SKM-1 treated with dmso at 0.1 percent for 144 hours (cell line): ENCODE data around the gene SPDYE4.

Experiments
- DNase-seq: peaks from one replicate; lab custom pipeline; 2025; ENCODE audit not compliant: unreplicated experiment; lab: John Stamatoyannopoulos, UW

The SPDYE4 gene

DNA sequence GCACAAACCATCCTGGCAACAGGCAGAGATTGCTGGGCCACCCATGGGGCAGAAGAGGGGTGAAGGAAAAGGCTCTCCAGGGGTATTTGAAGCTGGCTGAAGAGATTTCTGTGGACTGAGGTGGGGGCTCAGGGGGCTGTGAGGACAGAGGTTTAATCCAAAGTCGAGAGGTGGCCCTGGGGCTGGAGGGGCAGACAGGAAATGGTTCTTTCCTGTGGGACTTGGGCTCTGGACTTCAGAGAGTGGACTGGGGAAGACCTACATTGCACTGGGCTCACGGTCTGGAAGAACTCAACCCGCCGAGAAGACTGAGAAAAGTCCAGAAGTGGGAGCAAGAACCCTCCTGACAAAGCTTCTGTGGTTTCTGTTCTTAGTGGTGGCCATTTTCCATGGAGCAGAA is 16.6 kb downstream of the SPDYE4 start:
- DNase-seq = no peak

DNA sequence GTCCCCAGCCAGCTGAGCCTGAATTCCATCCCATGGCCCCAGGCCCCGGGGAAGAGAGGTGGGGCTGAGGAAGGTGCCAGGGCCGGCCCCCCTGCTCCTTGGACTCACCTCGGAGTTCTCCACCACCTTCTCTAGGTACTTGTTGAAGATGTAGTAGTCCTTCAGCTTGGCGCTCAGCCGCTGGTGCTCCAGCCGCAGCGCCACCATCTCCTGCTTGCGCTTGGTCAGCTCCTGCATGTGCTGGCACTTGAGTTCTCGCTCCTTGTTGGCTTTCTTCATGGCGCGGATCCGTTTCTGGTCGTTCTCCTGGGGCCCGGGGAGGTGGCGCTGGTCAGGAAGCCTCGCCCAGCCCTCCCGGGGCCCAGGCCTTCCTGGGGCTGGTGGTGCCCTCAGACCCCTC is 17.0 kb downstream of the SPDYE4 start:
- DNase-seq = no peak

DNA sequence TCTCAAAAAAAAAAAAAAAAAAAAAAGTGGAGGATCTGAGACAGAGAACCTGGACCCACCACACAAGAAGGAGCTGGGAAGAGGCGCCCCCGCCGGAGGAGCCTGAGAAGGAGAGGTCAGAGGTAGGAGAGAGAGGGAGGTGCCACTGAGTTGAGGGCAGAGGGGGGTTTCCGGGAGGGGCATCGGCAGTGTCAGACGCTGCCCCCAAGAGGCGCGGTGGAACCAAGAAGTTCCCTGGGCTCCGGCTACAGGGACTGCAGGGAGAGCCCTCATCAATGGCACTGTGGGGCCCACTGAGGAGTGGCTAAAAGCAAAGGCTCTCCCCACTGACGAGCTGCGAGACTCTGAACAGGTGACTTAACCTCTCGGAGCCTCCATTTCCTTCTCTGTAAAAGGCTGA is 17.9 kb downstream of the SPDYE4 start:
- DNase-seq = no peak

DNA sequence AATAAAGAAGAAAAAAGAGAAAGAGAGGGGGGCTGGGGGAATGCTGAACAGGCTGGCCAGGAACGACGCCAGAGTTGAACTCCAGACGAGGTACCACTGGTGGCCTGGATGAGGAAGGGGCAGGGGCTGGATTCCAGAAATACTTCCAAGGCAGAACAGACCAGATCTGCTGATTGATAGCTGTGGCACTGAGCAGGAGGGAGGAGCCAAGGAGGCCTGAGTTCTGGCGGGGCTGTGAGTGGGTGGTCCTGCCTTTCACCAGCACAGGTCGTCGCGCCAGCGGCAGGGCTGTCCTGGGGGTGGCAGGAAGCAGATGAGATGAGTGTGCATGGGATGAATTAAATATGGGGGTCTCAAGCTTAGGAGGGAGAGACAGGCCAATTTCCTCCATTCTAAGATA is 19.2 kb downstream of the SPDYE4 start:
- no peak for DNase-seq

DNA sequence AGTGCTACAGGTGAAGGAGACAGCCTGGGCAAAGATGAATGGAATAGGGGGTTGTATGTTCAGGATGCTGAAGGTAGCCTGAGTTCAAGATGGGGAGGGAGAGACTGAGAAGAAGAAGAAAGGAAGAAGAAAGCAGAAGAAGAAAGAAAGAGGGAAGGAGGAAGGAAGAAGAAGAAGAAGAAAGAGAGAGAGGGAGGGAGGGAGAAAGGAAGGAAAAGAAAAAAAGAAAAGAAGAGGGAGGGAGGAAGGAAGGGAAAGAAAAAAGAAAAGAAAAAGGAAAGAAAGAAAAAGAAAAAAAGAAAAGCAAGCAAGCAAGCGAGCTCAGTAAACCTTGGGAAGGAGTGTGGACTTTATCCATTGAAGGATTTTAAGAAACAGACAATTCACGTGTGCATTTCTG is 21.6 kb downstream of the SPDYE4 start:
- no peak for DNase-seq

DNA sequence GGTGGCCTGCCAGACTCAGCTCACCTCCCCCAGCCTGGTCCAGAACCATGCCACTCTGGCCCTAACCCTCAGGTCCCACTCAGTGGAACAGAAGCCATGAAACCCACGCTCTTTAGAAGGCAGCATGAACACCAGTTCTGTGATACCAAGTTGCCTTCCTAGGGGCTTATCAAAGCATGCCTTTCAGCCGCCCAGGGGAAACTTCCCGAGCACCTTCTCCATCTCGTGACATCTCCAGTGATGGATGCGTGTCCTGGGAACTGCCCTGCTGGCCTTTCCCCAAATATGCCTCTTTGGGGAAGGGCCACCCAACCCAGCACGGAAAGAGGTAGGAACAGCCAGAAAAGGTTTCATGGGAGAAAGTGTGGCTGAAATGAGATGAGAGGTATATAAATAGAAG is 22.0 kb downstream of the SPDYE4 start:
- DNase-seq = no peak

DNA sequence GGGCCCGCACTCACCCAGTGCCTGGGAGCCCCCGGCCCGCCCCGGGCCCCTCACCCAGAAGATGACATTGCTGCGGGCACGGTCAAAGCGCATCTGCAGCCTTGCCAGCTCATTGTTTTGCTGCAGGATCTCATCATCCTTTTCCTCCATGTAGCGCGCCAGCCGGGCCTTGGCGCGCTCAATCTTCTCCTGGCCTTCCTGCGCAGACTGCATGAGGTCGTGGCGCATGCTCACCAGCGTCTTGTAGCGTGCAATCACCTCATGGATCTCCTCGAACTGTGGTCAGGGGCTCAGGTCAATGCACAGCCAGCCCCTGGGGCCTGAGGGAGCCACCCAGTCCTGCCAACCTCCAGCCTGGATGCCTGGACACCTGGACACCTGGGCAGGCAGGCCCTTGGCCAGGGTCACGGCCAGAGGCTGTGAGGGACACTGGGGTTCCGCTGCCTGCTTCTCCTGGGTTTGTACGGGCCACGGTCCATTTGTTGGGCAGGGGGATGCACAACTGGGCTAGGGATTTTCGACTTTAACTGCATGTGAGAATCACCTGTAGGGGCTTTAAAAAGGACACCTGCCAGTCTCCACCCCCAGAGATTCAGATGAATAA is 22.9 kb downstream of the SPDYE4 start:
- no peak for DNase-seq

DNA sequence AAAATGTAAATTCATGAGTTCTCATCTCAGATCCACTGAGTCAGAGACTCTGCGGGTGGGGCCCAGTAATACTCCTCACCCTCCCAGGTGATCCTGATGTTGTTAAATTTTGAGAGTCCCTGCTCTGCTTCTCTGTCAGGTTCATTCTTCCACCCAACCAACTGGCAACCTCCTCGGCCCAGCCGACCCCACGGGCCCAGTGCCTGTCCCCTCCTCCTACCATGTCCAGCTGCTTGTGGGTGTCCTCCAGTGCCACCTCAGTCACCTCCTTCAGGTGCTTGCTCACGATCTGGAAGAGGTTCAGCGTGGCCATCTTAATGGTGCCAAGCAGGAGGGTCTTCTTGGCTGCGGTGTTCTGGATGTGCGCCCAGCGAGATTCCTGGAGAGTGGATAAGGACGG is 23.5 kb downstream of the SPDYE4 start:
- no peak for DNase-seq

DNA sequence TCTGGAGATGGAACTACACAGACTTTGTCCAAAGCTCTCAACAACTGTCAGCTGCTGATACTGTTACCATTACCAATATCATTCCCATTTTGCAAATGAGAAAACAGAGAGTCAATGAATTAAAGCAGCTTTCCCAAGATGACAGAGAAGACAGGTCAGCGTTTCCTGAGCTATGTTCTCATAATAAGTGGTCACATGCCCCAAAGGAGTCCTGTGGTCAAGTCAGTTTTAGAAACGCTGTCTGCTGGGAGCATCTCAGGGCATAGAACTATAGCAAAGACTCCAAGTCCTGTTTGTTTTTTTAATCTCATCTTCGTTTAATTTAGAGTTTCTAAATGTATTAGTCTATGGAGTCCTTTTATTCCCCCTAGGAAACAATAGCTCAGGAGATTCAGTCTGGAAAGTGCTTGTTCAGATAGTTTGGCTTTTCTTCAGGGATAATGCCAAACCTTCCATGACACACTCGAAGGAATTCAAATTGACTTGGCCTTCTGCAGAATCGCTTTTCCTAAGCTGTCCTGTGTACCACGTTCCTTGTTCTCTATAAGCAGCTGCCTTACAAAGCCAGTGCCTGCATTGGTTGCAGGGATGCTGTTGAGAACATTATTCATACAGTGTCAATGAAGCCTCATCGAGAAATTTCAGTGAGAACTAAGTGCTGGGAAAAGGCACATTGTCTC is 25.8 kb downstream of the SPDYE4 start:
- DNase-seq = no peak

DNA sequence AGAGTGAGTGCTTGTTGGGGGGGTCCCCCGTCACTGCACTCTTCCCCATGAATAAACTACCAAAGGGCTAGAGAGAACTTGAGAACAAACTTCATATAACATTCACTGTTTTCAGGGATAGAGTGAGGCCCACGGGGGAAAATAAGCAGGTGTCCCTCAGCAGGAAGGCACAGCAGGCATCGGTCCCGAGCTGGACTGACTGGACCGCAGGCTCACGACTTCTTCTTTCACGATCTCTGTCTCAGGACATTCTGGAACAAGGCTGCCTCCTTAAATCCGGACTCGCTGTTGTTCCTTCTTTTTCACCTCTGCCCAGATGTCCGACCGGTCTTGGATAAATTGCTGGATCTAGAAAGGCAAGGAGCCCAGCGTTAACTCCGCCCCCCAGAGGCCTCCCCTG is 28.5 kb downstream of the SPDYE4 start:
- DNase-seq = no peak

DNA sequence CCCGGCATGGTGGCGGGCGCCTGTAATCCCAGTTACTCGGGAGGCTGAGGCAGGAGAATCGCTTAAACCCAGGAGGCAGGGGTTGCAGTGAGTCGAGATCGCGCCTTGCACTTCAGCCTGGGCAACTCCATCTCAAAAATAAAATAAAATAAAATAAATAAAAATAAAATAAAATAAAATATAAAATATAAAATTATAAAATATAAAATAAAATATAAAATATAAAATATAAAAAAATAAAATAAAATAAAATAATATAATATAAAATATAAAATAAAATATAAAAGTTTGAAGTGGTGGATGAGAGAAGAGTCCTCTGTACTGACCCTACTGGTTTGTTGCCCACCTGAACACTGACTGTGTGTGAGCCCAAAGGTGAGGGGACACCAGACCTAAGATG is 28.9 kb downstream of the SPDYE4 start:
- no peak for DNase-seq

DNA sequence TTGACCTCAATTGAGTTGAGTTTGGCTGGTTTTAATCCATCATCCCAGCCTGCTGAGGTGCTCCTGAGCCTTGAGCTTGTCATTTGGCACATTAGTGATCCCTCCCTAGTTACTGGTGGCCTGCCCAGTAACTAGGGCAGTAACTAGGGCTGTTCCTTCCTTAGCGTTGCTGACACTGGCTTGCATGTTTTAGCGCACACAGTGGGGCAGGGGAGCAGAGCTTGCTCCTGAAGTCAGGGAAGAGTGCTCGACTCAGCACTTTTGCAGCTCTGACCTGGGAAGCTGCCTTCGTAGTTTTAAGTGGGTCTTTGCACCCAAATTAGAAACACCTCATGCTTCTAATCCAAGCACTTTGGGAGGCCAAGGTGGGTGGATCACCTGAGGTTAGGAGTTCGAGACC is 29.4 kb downstream of the SPDYE4 start:
- DNase-seq = no peak

DNA sequence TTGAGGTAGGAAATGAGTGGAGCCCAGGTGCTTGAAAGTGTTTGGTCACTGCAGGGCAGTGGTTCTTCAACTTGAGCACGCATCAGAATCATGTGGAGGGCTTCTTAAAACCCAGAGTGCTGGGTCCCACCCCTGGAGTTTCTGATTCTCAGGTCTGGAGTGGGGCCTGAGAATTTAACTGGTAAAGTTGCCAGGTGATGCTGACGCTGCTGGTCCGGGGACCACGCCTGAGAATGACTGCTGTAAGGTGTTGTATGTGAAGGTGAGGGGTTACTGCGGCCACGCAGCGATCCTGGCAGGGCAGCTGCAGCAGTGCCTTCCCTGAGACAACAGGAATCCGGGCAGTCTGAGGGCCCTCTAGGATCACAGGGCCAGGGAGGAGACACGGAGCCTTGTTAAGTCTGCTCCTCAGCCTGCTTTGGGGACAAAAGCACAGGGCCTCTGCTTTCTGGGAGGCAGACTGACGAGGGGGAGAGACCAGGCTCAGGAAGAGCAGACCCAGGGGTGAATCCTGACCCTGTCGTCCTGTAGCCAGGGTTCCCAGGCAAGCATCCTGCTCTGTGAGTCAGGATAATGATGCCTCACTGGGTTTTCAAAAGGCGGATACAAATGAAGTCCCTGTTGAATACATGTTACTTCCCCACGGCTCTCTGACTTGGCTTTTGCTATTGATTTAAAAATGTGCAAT is 30.0 kb downstream of the SPDYE4 start:
- DNase-seq = no peak

DNA sequence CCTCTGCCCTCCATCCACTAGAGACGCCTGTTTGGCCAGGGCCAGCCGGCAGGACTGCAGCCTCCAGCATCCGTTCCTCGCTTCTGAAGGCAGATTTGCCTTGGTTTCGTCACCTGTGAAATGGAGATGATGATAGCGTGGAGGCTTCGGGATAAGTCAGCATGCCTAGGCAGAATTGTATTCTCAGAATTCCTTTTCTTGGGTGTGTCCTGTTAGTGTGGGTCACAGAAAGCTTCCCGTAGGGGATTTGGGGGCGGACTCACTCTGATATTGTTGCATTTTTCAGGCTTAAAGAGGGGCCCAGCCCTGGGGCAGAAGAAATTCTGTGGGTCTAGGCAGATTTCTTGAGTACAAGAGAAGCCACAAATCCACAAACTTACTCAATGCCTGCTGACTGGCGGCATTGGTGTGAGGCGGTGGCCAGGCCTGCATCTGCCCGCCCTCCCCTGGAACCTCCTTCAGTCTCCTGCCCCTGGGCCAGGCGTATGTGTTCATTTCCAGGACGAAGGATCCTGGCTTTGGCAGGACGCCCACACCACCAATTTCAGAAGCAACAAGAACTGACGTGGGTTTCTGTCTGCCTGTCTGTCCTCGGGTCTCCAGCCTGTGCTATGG is 31.3 kb downstream of the SPDYE4 start:
- DNase-seq = no peak

DNA sequence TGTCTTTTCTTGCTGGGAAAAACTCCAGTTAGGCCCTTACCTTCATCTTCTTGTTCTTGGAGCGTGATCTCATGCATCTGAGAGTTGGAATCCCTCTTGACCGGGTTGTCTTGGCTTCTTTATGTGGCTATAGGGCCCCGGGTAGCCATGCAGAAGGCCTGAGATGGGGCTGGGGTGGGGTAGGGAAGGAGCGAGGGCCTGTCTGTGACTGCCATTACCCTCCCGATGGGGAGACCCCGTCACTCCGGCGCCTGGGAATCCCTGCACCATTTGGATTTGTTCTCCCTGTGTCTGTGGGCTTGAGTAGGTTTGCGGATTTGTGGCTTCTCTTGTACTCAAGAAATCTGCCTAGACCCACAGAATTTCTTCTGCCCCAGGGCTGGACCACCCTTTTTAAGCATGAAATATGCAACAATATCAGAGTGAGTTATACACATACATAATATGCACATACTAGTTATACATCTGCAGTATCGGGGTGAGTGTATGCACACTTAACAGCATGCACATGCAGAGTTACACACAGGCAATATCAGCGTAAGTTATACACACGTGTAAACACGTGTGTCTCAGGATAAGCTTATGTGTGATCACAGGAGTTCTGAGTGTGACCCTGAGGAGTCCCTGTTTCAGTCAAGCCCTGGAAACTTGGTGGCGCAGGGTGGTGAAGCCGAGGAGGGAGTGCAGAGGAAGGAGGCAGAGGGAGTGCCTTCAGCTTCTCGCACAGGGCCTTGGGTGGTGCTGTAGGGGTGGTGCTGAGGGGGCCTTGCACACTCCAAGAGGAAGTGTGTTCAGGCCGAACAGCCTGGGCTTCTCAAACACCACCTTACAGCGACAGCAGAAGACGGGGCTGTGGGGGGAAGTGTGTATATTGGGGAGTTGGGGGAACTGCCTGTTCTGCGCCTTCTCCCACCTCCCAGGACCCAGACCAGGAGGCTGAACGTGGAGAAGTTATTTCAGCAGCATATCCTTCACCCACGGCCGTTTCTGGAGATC is 32.2 kb downstream of the SPDYE4 start:
- DNase-seq = no peak

DNA sequence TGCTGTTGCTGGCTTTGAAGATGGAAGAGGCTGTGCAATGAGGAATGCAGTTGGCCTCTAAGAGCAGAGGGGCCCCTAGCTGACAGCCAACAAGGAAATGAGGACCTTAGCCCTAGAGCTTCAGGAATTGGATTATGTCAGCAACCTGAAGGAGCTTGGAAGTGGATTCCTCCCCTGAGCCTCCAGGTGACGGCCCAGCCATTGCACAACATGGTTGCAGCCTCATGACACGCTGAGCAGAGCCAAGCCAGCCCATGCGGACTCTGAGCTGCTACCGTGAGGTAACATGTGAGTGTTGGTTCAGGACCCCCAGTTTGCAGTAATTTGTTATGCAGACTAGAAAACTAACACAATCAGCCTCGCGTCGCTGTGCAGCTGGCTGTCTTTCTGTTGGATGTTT is 33.9 kb downstream of the SPDYE4 start:
- DNase-seq = no peak

DNA sequence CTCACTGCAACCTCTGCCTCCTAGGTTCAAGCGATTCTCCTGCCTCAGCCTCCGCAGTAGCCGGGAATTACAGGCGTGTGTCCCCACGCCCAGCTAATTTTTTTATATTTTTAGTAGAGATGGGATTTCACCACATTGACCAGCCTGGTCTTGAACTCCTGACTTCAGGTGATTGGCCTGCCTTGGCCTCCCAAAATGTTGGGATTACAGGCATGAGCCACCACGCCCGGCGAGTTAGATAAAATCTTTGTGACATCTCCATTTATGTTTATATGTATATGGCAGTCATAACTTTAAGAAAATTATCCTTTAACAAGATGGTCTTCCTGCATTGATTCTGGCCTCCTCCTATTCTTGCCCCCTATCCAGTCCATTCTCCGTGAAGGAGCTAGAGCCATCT is 37.8 kb downstream of the SPDYE4 start:
- DNase-seq = no peak

DNA sequence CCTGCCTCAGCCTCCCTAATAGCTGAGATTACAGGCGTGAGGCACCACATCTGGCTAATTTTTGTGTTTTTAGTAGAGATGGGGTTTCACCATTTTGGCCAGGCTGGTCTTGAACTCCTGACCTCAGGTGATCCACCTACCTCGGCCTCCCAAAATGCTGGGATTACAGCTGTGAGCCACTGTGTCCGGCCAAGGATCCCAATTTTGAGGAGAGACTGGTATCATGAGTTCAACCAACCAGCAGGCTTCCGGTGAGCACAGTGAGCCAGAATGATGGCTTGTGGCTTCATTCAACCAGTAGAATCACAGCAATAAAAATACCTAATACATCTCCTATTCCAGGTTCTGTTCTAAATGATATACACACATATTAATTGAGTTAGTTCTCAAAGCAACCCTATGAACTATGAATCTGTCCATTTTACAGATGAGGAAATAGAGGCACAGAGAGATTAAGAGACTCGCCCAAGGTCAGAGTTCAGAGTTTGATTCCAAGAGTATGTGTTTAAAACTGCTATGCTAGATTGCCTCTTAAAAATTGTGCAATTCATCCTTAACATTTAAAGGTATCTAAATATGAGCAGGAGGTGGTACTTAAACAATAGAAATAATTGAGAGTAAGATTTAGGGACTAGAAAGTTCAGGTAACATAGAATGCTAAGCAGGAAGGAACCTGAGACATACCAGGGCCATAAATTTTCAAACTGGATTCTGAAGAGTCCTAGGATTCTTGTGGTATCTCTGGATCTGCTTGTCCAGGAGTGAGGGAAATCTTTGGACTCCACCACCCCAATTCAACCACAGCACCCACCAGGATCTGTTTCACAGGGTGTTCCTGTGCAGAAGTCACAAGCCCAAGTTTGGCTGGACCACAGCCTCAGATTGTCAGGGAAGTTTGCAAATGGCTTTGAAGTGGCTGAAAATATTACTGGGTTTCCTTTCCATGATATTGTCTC is 38.8 kb downstream of the SPDYE4 start:
- DNase-seq = no peak

DNA sequence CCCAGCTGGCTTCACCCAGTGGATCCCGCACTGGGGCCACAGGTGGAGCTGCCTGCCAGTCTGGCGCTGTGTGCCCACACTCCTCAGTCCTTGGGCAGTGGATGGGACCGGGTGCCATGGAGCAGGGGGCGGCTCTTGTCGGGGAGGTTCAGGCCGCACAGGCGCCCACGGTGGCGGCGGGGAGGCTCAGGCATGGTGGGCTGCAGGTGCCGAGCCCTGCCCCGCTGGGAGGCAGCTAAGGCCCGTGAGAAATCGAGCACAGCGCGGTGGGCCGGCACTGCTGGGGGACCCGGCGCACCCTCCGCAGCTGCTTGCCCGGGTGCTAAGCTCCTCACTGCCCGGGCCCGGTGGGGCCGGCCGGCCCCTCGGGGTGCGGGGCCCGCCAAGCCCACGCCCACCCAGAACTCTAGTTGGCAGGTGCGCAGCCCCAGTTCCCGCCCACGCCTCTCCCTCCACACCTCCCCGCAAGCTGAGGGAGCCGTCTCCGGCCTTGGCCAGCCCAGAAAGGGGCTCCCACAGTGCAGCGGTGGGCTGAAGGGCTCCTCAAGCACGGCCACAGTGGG is 40.3 kb downstream of the SPDYE4 start:
- DNase-seq = no peak

DNA sequence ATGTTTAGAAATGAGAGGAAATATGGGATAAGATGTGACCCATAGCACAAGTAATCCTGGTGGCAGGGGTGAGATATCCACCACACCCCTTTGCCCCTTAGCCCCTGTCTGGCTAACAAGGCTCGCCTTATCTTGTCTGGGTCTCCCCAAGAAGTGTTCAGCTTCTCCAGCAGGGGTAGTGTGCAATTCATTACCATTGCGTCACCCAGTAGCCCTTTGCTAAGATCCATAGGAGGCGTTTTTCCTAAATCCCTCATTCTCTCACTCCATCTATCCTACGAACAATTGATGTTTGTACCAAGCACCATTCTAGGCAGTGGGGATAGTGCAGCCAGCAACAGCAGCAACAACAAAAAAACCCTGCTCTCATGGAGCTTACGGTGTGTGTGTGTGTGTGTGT is 44.5 kb downstream of the SPDYE4 start:
- no peak for DNase-seq
